GM12878 (cell line): ENCODE results near the gene CHCHD1. TPM values are rescaled to one million over a fixed set of nuclear protein-coding genes. Genes with fewer than 3 reads are reported as not detected.

Experiments used
- BCL3 ChIP-seq: IDR thresholded peaks from 2 replicates; pipeline ENCODE4 v1.6.1; 2011; ENCODE audit warnings: borderline replicate concordance, low read depth, mild to moderate bottlenecking, moderate library complexity, low read length; ENCODE audit not compliant: insufficient read depth, poor library complexity, severe bottlenecking
- BCLAF1 ChIP-seq: fragments of 450-650 bp; IDR thresholded peaks from 2 replicates; pipeline ENCODE4 v1.6.1; 2017; ENCODE audit warnings: antibody characterized with exemption, mild to moderate bottlenecking, moderate library complexity
- CEBPZ ChIP-seq: fragments of 150-350 bp; IDR thresholded peaks from 2 replicates; pipeline ENCODE4 v1.6.1; 2016; ENCODE audit warnings: low read depth, low read length
- E2F4 ChIP-seq: IDR thresholded peaks from 2 replicates; pipeline ENCODE4 v1.6.1; 2012; ENCODE audit warnings: low read depth, low read length, improper control_type of control experiment
- E4F1 ChIP-seq: fragments of 450-650 bp; IDR thresholded peaks from 2 replicates; pipeline ENCODE4 v1.6.1; 2018; ENCODE audit warnings: borderline replicate concordance, mild to moderate bottlenecking; ENCODE audit not compliant: partially characterized antibody
- HSF1 ChIP-seq: fragments of 150-350 bp; IDR thresholded peaks from 2 replicates; pipeline ENCODE4 v1.6.1; 2014; ENCODE audit warnings: mild to moderate bottlenecking, low read depth, low read length
- IKZF2 ChIP-seq, 2 experiments: fragments of 450-650 bp; IDR thresholded peaks; 2 replicates each; pipeline ENCODE4 v1.6.1; 2017; ENCODE audit warnings: mild to moderate bottlenecking in 2 of 2, moderate library complexity in 2 of 2
- JUNB ChIP-seq: IDR thresholded peaks from 2 replicates; pipeline ENCODE4 v1.6.1; 2016; ENCODE audit warnings: antibody characterized with exemption, mild to moderate bottlenecking
- MTA2 ChIP-seq: fragments of 450-650 bp; IDR thresholded peaks from 2 replicates; pipeline ENCODE4 v1.6.1; 2016; ENCODE audit warnings: low read depth, mild to moderate bottlenecking, moderate library complexity
- SPI1 ChIP-seq: IDR thresholded peaks from 2 replicates; pipeline ENCODE4 v1.6.1; 2011; ENCODE audit warnings: low read depth, mild to moderate bottlenecking, low read length, moderate library complexity, borderline replicate concordance; ENCODE audit not compliant: insufficient read depth
- ZNF622 ChIP-seq: fragments of 450-650 bp; IDR thresholded peaks from 2 replicates; pipeline ENCODE4 v1.6.1; 2017; ENCODE audit warnings: mild to moderate bottlenecking, inconsistent platforms
- polyA plus RNA-seq, 11 experiments: library from polyadenylated mRNA; depleted of rRNA in 4 of 11; unstranded in 6 of 11; stranded (reverse) in 5 of 11; fragments of >200 nt; fragmentation: Nextera tagmentation in 4 of 11; fragmentation: Illumina TruSeq in 1 of 11; extraction: Ambion mirVana in 4 of 11; extraction: Trizol in 1 of 11; gene quantifications; 1 replicate in 1 of 11; 2 replicates in 10 of 11; pipeline versions ENCODE4 v1.2.1 to v1.2.3, GENCODE V29; 2011 to 2016; ENCODE audit warnings: inconsistent platforms in 2 of 11, missing spikeins in 2 of 11, low read depth in 1 of 11
- total RNA-seq, 4 experiments: library from RNA; depleted of rRNA in 3 of 4; stranded (reverse); fragments of >200 nt in 3 of 4; fragmentation: Illumina TruSeq in 1 of 4; extraction: Trizol in 1 of 4; gene quantifications; 2 replicates each; pipeline versions ENCODE4 v1.2.1 to v1.2.3, GENCODE V29; 2013 to 2021

Gene CHCHD1
- total and polyA plus RNA-seq, 10 of the 15 experiments (the other 5 are each of a cell fraction or from before 2014, with no cell fraction given): 35.0 to 132 (median 70.0) TPM

GRCh38 chr10:73743905-73744663, 37.8 kb upstream of the CHCHD1 start, which contains the start of gene SEC24C (continued):
- TF ChIP-seq E4F1 (peak; percentile 86), HSF1 (no peak), ZNF622 (no peak), JUNB (no peak; the same call in 1 of the 2 replicates), BCL3 (no peak), MTA2 (peak; percentile 91), E2F4 (no peak), SPI1 (peak; percentile 44; the same call in 1 of the 2 replicates), CEBPZ (no peak), BCLAF1 (no peak), IKZF2 (IDR thresholded peaks at IDR 0.05) (peak; percentile 49 to 57)
